Gastrocnemius medialis (tissue), 4 donors: ENCODE measurements around the gene ANKRD29.

ENCODE experiments used
- CTCF ChIP-seq, 5 experiments: fragments of 450-650 bp in 3 of 5; fragments of 200-600 bp in 2 of 5; sonication (generic) in 2 of 5; IDR thresholded peaks in 4 of 5; conservative IDR thresholded peaks in 1 of 5; 1 replicate in 4 of 5; 2 replicates in 1 of 5; pipeline ENCODE4 v1.5.1; 2016 to 2019; ENCODE audit warnings: antibody characterized with exemption in 5 of 5, mild to moderate bottlenecking in 3 of 5, moderate library complexity in 3 of 5
- POLR2A ChIP-seq, 2 donors: fragments of 450-650 bp; IDR thresholded peaks; one replicate each; pipeline ENCODE4 v1.6.1; 2017; ENCODE audit warnings: antibody characterized with exemption in 2 of 2, mild to moderate bottlenecking in 2 of 2, moderate library complexity in 2 of 2

GRCh38 chr18:23640052-23640451, 22.7 kb downstream of the ANKRD29 start:
- TF ChIP-seq CTCF (IDR thresholded peaks at IDR 0.05 in 4 of 5, conservative IDR thresholded peaks at IDR 0.05 in 1 of 5) (no peak), POLR2A (IDR thresholded peaks at IDR 0.05) (no peak)
